Stimulated activated CD8-positive, alpha-beta memory T cell treated with anti-CD3 and anti-CD28 coated beads, Interleukin-15, amount 100 ng/mL, for 24 hours (primary cell): Measurements from ENCODE around the gene DBH.

Experiments used
- DNase-seq: peaks from one replicate; pipeline ENCODE4 v3.0.0-alpha.2; 2020; ENCODE audit warnings: low read depth

DBH gene

GRCh38 chr9:133684121-133684935, 48.2 kb downstream of the DBH start:
- no peak for DNase-seq

GRCh38 chr9:133684936-133685361, 48.8 kb downstream of the DBH start:
- DNase-seq: no peak

GRCh38 chr9:133685653-133686609, 49.8 kb downstream of the DBH start:
- no peak for DNase-seq

- no peak for DNase-seq
These were observed 50.7 kb downstream of the DBH start for GRCh38 chr9:133686642-133687575.

GRCh38 chr9:133687856-133688761, 51.9 kb downstream of the DBH start:
- DNase-seq: no peak

GRCh38 chr9:133689151-133689763, 53.1 kb downstream of the DBH start:
- DNase-seq: no peak

- no peak for DNase-seq
These were observed 54.0 kb downstream of the DBH start for GRCh38 chr9:133690081-133690561.

- DNase-seq: no peak
These were observed 55.0 kb downstream of the DBH start for GRCh38 chr9:133691191-133691590.

GRCh38 chr9:133691626-133692363, 55.6 kb downstream of the DBH start:
- no peak for DNase-seq

GRCh38 chr9:133692364-133692985, 56.3 kb downstream of the DBH start:
- no peak for DNase-seq

- no peak for DNase-seq
These were observed 57.0 kb downstream of the DBH start for GRCh38 chr9:133693116-133693515.

GRCh38 chr9:133693703-133694529, 57.8 kb downstream of the DBH start:
- DNase-seq: no peak

- DNase-seq: no peak
These were observed 58.5 kb downstream of the DBH start for GRCh38 chr9:133694686-133695085.

- DNase-seq: no peak
These were observed 59.9 kb downstream of the DBH start for GRCh38 chr9:133696071-133696472.

- no peak for DNase-seq
These were observed 63.4 kb downstream of the DBH start for GRCh38 chr9:133699546-133699945.

GRCh38 chr9:133700819-133701320, 64.7 kb downstream of the DBH start:
- DNase-seq: no peak

- DNase-seq: no peak
These were observed 65.3 kb downstream of the DBH start for GRCh38 chr9:133701321-133701980.
